ENCODE measurements around the gene HPS4.

The HPS4 gene

DNA sequence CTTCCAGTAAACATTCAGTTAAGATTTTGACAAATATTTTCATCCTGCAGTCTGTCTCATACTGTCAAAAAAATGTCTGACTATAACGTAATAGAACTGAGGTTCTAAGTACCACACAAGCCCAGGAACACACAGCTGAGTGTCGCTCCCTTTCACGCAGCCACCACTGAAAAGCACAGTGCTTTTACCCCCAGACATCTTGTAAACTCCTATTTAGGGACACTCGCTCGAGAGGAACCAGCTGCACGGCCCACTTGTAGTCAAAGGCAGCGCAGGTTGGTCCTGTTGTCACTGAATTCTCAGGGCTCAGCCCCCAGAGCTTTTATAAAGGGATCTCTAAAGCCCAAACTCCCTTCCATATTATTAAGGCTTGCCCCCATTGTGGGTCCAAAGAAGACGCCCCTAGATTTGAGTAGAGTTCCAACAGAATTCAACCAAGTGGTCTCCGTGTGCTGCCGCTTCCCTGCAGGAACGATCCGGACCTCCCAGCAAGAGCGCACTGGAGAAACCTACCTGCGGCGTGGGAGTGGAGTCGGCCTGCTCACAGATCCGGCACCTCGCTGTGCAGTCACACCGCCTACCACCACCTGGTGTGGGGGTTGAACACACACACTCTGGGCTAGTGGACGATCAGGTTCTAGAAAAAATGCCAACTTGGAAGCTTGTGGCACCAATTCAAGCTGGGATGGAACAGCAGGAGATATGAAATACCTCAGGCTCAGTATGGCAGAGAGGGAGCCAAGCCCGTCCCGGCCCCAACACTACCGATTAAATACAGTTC, 31.2 kb downstream of the HPS4 start:
- no peaks in the 10 kb centered on the region for H3K9me3 ChIP-seq (ENCODE audit: insufficient read depth, low read length, severe bottlenecking)
- H3K4me3 ChIP-seq (ENCODE audit: low read depth in 1 of 2, low read length in 2 of 2): no peak overlapping the region
- H2AFZ ChIP-seq (ENCODE audit: low read depth, low read length): no peak overlapping the region
- no peaks in the 10 kb centered on the region for H3K79me2 ChIP-seq (ENCODE audit: insufficient read depth, low read length)
- H3K36me3 ChIP-seq (ENCODE audit: insufficient read depth, low read length): peaks cover 67% of the 10 kb centered on the region
- H3K27me3 ChIP-seq (ENCODE audit: insufficient read depth, low read length, poor library complexity): no peaks in the 10 kb centered on the region
- peaks cover 12% of the 10 kb centered on the region for H4K20me1 ChIP-seq (ENCODE audit: insufficient read depth, low read length)
- no peak overlapping the region for H3K4me2 ChIP-seq (ENCODE audit: insufficient read depth, low read length)
- no peak for ATAC-seq (ENCODE audit: insufficient read depth, low read depth)
- H3K9ac ChIP-seq (ENCODE audit: low read depth, low read length): no peak overlapping the region
- TF ChIP-seq, protein P1, sequence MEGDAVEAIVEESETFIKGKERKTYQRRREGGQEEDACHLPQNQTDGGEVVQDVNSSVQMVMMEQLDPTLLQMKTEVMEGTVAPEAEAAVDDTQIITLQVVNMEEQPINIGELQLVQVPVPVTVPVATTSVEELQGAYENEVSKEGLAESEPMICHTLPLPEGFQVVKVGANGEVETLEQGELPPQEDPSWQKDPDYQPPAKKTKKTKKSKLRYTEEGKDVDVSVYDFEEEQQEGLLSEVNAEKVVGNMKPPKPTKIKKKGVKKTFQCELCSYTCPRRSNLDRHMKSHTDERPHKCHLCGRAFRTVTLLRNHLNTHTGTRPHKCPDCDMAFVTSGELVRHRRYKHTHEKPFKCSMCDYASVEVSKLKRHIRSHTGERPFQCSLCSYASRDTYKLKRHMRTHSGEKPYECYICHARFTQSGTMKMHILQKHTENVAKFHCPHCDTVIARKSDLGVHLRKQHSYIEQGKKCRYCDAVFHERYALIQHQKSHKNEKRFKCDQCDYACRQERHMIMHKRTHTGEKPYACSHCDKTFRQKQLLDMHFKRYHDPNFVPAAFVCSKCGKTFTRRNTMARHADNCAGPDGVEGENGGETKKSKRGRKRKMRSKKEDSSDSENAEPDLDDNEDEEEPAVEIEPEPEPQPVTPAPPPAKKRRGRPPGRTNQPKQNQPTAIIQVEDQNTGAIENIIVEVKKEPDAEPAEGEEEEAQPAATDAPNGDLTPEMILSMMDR (IDR thresholded peaks at IDR 0.05; ENCODE audit: borderline replicate concordance, extremely low read depth, low read length, poor library complexity, severe bottlenecking): no peak
- TF ChIP-seq EZH2 (IDR thresholded peaks at IDR 0.05; ENCODE audit: borderline replicate concordance, low read depth, low read length, severe bottlenecking): no peak
- H3K27ac ChIP-seq (ENCODE audit: low read length): no peak overlapping the region
- H3K4me1 ChIP-seq (ENCODE audit: insufficient read depth, low read length): no peaks in the 10 kb centered on the region
- DNase-seq: no peak

DNA sequence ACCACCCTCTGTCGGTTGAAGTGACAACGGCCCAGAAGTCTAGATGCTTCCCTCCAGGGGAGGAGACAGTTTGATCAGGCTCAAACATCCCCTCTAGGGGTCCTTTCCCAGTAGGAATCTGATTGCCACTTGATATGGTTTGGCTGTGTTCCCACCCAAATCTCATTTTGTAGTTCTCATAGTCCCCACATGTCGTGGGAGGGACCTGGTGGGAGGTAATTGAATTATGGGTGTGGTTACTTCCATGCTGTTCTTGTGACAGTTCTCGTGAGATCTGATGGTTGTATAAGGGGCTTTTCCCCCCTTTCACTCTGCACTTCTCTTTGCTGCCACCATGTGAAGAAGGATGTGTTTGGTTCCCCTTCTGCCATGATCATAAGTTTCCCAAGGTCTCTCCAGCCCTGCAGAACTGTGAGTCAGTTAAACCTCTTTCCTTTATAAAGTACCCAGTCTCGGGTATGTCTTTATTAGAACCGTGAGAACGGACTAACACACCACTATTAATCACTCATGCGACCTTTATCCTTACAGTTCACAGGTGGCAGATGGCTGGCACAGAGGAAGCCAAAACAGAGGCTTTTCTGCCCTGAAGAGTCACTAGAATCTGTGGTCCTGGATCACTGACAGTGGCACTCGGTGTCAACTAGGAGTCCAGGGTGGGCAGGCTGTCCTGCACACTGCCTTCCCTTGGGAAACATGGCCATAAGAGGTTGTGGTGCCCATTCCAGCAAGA, 33.0 kb downstream of the HPS4 start:
- Histone ChIP-seq H3K27me3 (ENCODE audit: insufficient read depth, low read length, poor library complexity) (no peaks in the 10 kb centered on the region), H3K9ac (ENCODE audit: low read depth, low read length) (no peak overlapping the region), H3K9me3 (ENCODE audit: insufficient read depth, low read length, severe bottlenecking) (no peaks in the 10 kb centered on the region), H3K27ac (ENCODE audit: low read length) (no peak overlapping the region), H4K20me1 (ENCODE audit: insufficient read depth, low read length) (peaks cover 12% of the 10 kb centered on the region), H3K4me1 (ENCODE audit: insufficient read depth, low read length) (no peaks in the 10 kb centered on the region), H2AFZ (ENCODE audit: low read depth, low read length) (no peak overlapping the region), H3K4me3 (ENCODE audit: low read depth in 1 of 2, low read length in 2 of 2) (no peak overlapping the region), H3K4me2 (ENCODE audit: insufficient read depth, low read length) (no peak overlapping the region), H3K36me3 (ENCODE audit: insufficient read depth, low read length) (peaks cover 50% of the 10 kb centered on the region), H3K79me2 (ENCODE audit: insufficient read depth, low read length) (no peaks in the 10 kb centered on the region)
- TF ChIP-seq, protein P1 (IDR thresholded peaks at IDR 0.05; ENCODE audit: borderline replicate concordance, extremely low read depth, low read length, poor library complexity, severe bottlenecking): no peak
- no peak for TF ChIP-seq EZH2 (IDR thresholded peaks at IDR 0.05; ENCODE audit: borderline replicate concordance, low read depth, low read length, severe bottlenecking)
- ATAC-seq (ENCODE audit: insufficient read depth, low read depth) (no peak), DNase-seq (no peak)

DNA sequence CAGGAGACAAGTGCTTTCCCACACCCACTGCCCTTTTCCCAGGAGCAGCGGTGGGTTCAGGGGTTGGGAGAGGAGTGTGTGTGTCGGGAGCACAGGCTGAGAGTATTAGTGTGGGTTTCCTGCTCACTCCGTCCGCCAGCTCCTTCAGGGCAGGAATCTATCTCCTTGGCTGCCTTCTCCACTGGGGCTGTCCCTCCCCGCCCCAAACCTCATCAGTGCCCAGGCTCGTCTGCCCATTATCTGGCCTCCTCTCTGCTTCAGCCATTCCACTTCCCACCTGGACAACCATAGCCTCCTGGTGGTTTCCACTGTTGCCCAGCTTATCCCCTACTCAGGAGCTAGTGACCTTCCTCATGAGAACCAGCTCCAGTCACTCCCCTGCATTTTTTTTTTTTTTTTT, 34.6 kb downstream of the HPS4 start:
- no peak overlapping the region for H2AFZ ChIP-seq (ENCODE audit: low read depth, low read length)
- no peak overlapping the region for H3K4me3 ChIP-seq (ENCODE audit: low read depth in 1 of 2, low read length in 2 of 2)
- H4K20me1 ChIP-seq (ENCODE audit: insufficient read depth, low read length): peaks cover 12% of the 10 kb centered on the region
- H3K79me2 ChIP-seq (ENCODE audit: insufficient read depth, low read length): no peaks in the 10 kb centered on the region
- ATAC-seq (ENCODE audit: insufficient read depth, low read depth) (no peak), DNase-seq (no peak)
- H3K36me3 ChIP-seq (ENCODE audit: insufficient read depth, low read length): peaks cover 45% of the 10 kb centered on the region
- no peaks in the 10 kb centered on the region for H3K9me3 ChIP-seq (ENCODE audit: insufficient read depth, low read length, severe bottlenecking)
- TF ChIP-seq EZH2 (IDR thresholded peaks at IDR 0.05; ENCODE audit: borderline replicate concordance, low read depth, low read length, severe bottlenecking): no peak
- H3K4me2 ChIP-seq (ENCODE audit: insufficient read depth, low read length): no peak overlapping the region
- H3K27me3 ChIP-seq (ENCODE audit: insufficient read depth, low read length, poor library complexity): no peaks in the 10 kb centered on the region
- no peaks in the 10 kb centered on the region for H3K4me1 ChIP-seq (ENCODE audit: insufficient read depth, low read length)
- no peak overlapping the region for H3K9ac ChIP-seq (ENCODE audit: low read depth, low read length)
- H3K27ac ChIP-seq (ENCODE audit: low read length): no peak overlapping the region

DNA sequence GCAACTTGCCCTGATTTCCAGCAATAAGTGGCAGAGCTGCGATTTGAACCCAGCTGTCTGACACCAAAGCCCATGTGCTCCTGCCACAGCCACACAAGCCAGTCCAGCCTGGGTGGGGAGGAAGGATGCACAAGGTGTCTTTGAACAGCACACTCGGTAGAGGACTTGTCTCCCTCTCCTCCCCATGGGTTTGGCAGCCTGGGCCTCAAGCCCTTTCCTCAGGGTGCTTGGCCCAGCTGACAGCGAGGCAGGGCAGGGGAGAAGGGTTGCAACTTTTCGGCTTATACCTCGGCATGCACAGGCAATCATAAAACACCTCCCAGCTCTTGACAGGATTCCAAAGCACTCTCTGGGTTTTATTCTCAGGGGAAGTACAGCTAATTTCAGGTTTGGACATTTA, 35.2 kb downstream of the HPS4 start:
- Histone ChIP-seq H3K9me3 (ENCODE audit: insufficient read depth, low read length, severe bottlenecking) (no peaks in the 10 kb centered on the region), H3K36me3 (ENCODE audit: insufficient read depth, low read length) (peaks cover 39% of the 10 kb centered on the region), H3K4me2 (ENCODE audit: insufficient read depth, low read length) (no peak overlapping the region), H3K9ac (ENCODE audit: low read depth, low read length) (no peak overlapping the region), H3K4me1 (ENCODE audit: insufficient read depth, low read length) (no peaks in the 10 kb centered on the region), H3K4me3 (ENCODE audit: low read depth in 1 of 2, low read length in 2 of 2) (no peak overlapping the region), H3K79me2 (ENCODE audit: insufficient read depth, low read length) (no peaks in the 10 kb centered on the region), H2AFZ (ENCODE audit: low read depth, low read length) (no peak overlapping the region), H3K27ac (ENCODE audit: low read length) (no peak overlapping the region), H4K20me1 (ENCODE audit: insufficient read depth, low read length) (peaks cover 9% of the 10 kb centered on the region), H3K27me3 (ENCODE audit: insufficient read depth, low read length, poor library complexity) (no peaks in the 10 kb centered on the region)
- DNase-seq (no peak), ATAC-seq (ENCODE audit: insufficient read depth, low read depth) (no peak)
- TF ChIP-seq, protein P1 (IDR thresholded peaks at IDR 0.05; ENCODE audit: borderline replicate concordance, extremely low read depth, low read length, poor library complexity, severe bottlenecking): no peak
- no peak for TF ChIP-seq EZH2 (IDR thresholded peaks at IDR 0.05; ENCODE audit: borderline replicate concordance, low read depth, low read length, severe bottlenecking)
